Measurements from ENCODE around the gene MACROD1.
A peak's percentile ranks its signal among the peaks of the same experiment; 100 is the strongest.

The MACROD1 gene

GRCh38 chr11:64095949-64096348 lies 70.0 kb downstream of the MACROD1 start:
- no peaks in the 10 kb centered on the region for H3K9me3 ChIP-seq (ENCODE audit: control insufficient read depth in 2 of 2, low read length in 2 of 2)
- peak overlapping the region; percentile 89 for H3K27ac ChIP-seq (ENCODE audit: low read length)
- H3K4me3 ChIP-seq (ENCODE audit: low read length in 2 of 2), result peak overlapping the region in 1 of 2 donors; percentile 55
- no peaks in the 10 kb centered on the region for H3K36me3 ChIP-seq (ENCODE audit: control insufficient read depth in 2 of 2, insufficient read depth in 2 of 2, low read length in 2 of 2)
- no peak overlapping the region for H3K9ac ChIP-seq (ENCODE audit: low read length in 2 of 2)
- no peaks in the 10 kb centered on the region for H3K27me3 ChIP-seq (ENCODE audit: control insufficient read depth in 1 of 2, insufficient read depth in 2 of 2, low read length in 2 of 2)
- peaks cover 67% of the 10 kb centered on the region for H3K4me1 ChIP-seq (ENCODE audit: control insufficient read depth, insufficient read depth, low read length)

GRCh38 chr11:64095273-64095817 lies 70.6 kb downstream of the MACROD1 start:
- Histone ChIP-seq H3K27me3 (ENCODE audit: control insufficient read depth in 1 of 2, insufficient read depth in 2 of 2, low read length in 2 of 2) (no peaks in the 10 kb centered on the region), H3K9ac (ENCODE audit: low read length in 2 of 2) (peak overlapping the region; percentile 62 to 73), H3K9me3 (ENCODE audit: control insufficient read depth in 2 of 2, low read length in 2 of 2) (no peaks in the 10 kb centered on the region), H3K27ac (ENCODE audit: low read length) (peak overlapping the region; percentile 89), H3K36me3 (ENCODE audit: control insufficient read depth in 2 of 2, insufficient read depth in 2 of 2, low read length in 2 of 2) (no peaks in the 10 kb centered on the region), H3K4me1 (ENCODE audit: control insufficient read depth, insufficient read depth, low read length) (peaks cover 68% of the 10 kb centered on the region), H3K4me3 (ENCODE audit: low read length in 2 of 2) (peak overlapping the region in 1 of 2 donors; percentile 55)

GRCh38 chr11:64094463-64095260 lies 71.3 kb downstream of the MACROD1 start:
- Histone ChIP-seq H3K36me3 (ENCODE audit: control insufficient read depth in 2 of 2, insufficient read depth in 2 of 2, low read length in 2 of 2) (no peaks in the 10 kb centered on the region), H3K27ac (ENCODE audit: low read length) (peak overlapping the region; percentile 89), H3K9me3 (ENCODE audit: control insufficient read depth in 2 of 2, low read length in 2 of 2) (no peaks in the 10 kb centered on the region), H3K27me3 (ENCODE audit: control insufficient read depth in 1 of 2, insufficient read depth in 2 of 2, low read length in 2 of 2) (no peaks in the 10 kb centered on the region), H3K4me1 (ENCODE audit: control insufficient read depth, insufficient read depth, low read length) (peaks cover 75% of the 10 kb centered on the region), H3K9ac (ENCODE audit: low read length in 2 of 2) (peak overlapping the region; percentile 62 to 73), H3K4me3 (ENCODE audit: low read length in 2 of 2) (peak overlapping the region; percentile 36 to 55)

GRCh38 chr11:64093233-64094039 lies 72.5 kb downstream of the MACROD1 start:
- Histone ChIP-seq H3K4me1 (ENCODE audit: control insufficient read depth, insufficient read depth, low read length) (peaks cover 84% of the 10 kb centered on the region), H3K36me3 (ENCODE audit: control insufficient read depth in 2 of 2, insufficient read depth in 2 of 2, low read length in 2 of 2) (no peaks in the 10 kb centered on the region), H3K9ac (ENCODE audit: low read length in 2 of 2) (no peak overlapping the region), H3K4me3 (ENCODE audit: low read length in 2 of 2) (no peak overlapping the region), H3K27me3 (ENCODE audit: control insufficient read depth in 1 of 2, insufficient read depth in 2 of 2, low read length in 2 of 2) (no peaks in the 10 kb centered on the region), H3K9me3 (ENCODE audit: control insufficient read depth in 2 of 2, low read length in 2 of 2) (no peaks in the 10 kb centered on the region), H3K27ac (ENCODE audit: low read length) (peak overlapping the region; percentile 89)

GRCh38 chr11:64092761-64093136 lies 73.2 kb downstream of the MACROD1 start:
- no peak overlapping the region for H3K4me3 ChIP-seq (ENCODE audit: low read length in 2 of 2)
- H3K27me3 ChIP-seq (ENCODE audit: control insufficient read depth in 1 of 2, insufficient read depth in 2 of 2, low read length in 2 of 2), result no peaks in the 10 kb centered on the region
- H3K36me3 ChIP-seq (ENCODE audit: control insufficient read depth in 2 of 2, insufficient read depth in 2 of 2, low read length in 2 of 2), result no peaks in the 10 kb centered on the region
- peaks cover 79% of the 10 kb centered on the region for H3K4me1 ChIP-seq (ENCODE audit: control insufficient read depth, insufficient read depth, low read length)
- H3K27ac ChIP-seq (ENCODE audit: low read length), result no peak overlapping the region
- no peaks in the 10 kb centered on the region for H3K9me3 ChIP-seq (ENCODE audit: control insufficient read depth in 2 of 2, low read length in 2 of 2)
- H3K9ac ChIP-seq (ENCODE audit: low read length in 2 of 2), result no peak overlapping the region

- H3K4me3 ChIP-seq (ENCODE audit: low read length in 2 of 2), result no peak overlapping the region
Measured at GRCh38 chr11:64092111-64092760, 73.7 kb downstream of the MACROD1 start.

GRCh38 chr11:64090806-64091516 lies 75.0 kb downstream of the MACROD1 start:
- Histone ChIP-seq H3K27me3 (ENCODE audit: control insufficient read depth in 1 of 2, insufficient read depth in 2 of 2, low read length in 2 of 2) (no peaks in the 10 kb centered on the region), H3K4me1 (ENCODE audit: control insufficient read depth, insufficient read depth, low read length) (peaks cover 69% of the 10 kb centered on the region), H3K36me3 (ENCODE audit: control insufficient read depth in 2 of 2, insufficient read depth in 2 of 2, low read length in 2 of 2) (no peaks in the 10 kb centered on the region), H3K9ac (ENCODE audit: low read length in 2 of 2) (no peak overlapping the region), H3K9me3 (ENCODE audit: control insufficient read depth in 2 of 2, low read length in 2 of 2) (no peaks in the 10 kb centered on the region), H3K27ac (ENCODE audit: low read length) (no peak overlapping the region), H3K4me3 (ENCODE audit: low read length in 2 of 2) (no peak overlapping the region)

More at GRCh38 chr11:64092111-64092760, 73.7 kb downstream of the MACROD1 start:
- H3K27me3 ChIP-seq (ENCODE audit: control insufficient read depth in 1 of 2, insufficient read depth in 2 of 2, low read length in 2 of 2), result no peaks in the 10 kb centered on the region
- peaks cover 76% of the 10 kb centered on the region for H3K4me1 ChIP-seq (ENCODE audit: control insufficient read depth, insufficient read depth, low read length)
- H3K36me3 ChIP-seq (ENCODE audit: control insufficient read depth in 2 of 2, insufficient read depth in 2 of 2, low read length in 2 of 2), result no peaks in the 10 kb centered on the region
- no peak overlapping the region for H3K9ac ChIP-seq (ENCODE audit: low read length in 2 of 2)
- no peaks in the 10 kb centered on the region for H3K9me3 ChIP-seq (ENCODE audit: control insufficient read depth in 2 of 2, low read length in 2 of 2)
- no peak overlapping the region for H3K27ac ChIP-seq (ENCODE audit: low read length)

- no peaks in the 10 kb centered on the region for H3K36me3 ChIP-seq (ENCODE audit: control insufficient read depth in 2 of 2, insufficient read depth in 2 of 2, low read length in 2 of 2)
- H3K4me1 ChIP-seq (ENCODE audit: control insufficient read depth, insufficient read depth, low read length), result peaks cover 61% of the 10 kb centered on the region
- H3K9ac ChIP-seq (ENCODE audit: low read length in 2 of 2), result peak overlapping the region in 1 of 2 donors; percentile 20
- H3K27ac ChIP-seq (ENCODE audit: low read length), result no peak overlapping the region
- no peak overlapping the region for H3K4me3 ChIP-seq (ENCODE audit: low read length in 2 of 2)
- H3K27me3 ChIP-seq (ENCODE audit: control insufficient read depth in 1 of 2, insufficient read depth in 2 of 2, low read length in 2 of 2), result no peaks in the 10 kb centered on the region
- no peaks in the 10 kb centered on the region for H3K9me3 ChIP-seq (ENCODE audit: control insufficient read depth in 2 of 2, low read length in 2 of 2)
Measured at GRCh38 chr11:64089915-64090805, 75.8 kb downstream of the MACROD1 start.

- H3K4me1 ChIP-seq (ENCODE audit: control insufficient read depth, insufficient read depth, low read length), result peaks cover 54% of the 10 kb centered on the region
- no peak overlapping the region for H3K27ac ChIP-seq (ENCODE audit: low read length)
- H3K4me3 ChIP-seq (ENCODE audit: low read length in 2 of 2), result no peak overlapping the region
- H3K9me3 ChIP-seq (ENCODE audit: control insufficient read depth in 2 of 2, low read length in 2 of 2), result no peaks in the 10 kb centered on the region
- H3K9ac ChIP-seq (ENCODE audit: low read length in 2 of 2), result peak overlapping the region in 1 of 2 donors; percentile 20
- no peaks in the 10 kb centered on the region for H3K36me3 ChIP-seq (ENCODE audit: control insufficient read depth in 2 of 2, insufficient read depth in 2 of 2, low read length in 2 of 2)
- H3K27me3 ChIP-seq (ENCODE audit: control insufficient read depth in 1 of 2, insufficient read depth in 2 of 2, low read length in 2 of 2), result no peaks in the 10 kb centered on the region
Measured at GRCh38 chr11:64089493-64089892, 76.4 kb downstream of the MACROD1 start.
